ENCODE data around the gene TBC1D26. TPM values are rescaled to one million over a fixed set of nuclear protein-coding genes. Genes with fewer than 3 reads are reported as not detected.
"Not testable (repeated sequence)": the region's sequence is repeated elsewhere in the genome, so short reads cannot be mapped to it uniquely, and the experiment has no call there.

TBC1D26 gene
- total RNA-seq = not detected in 2 replicates

GRCh38 chr17:15731900-15732299 lies at the start of gene TBC1D26:
TSS of gene TBC1D26 (plus strand) at chr17:15732283. CDS start at chr17:15735349, 3,066 bp downstream.
- DNase-seq (ENCODE audit: low read depth in 2 of 2) = not testable (repeated sequence)

- DNase-seq (ENCODE audit: low read depth in 2 of 2) = not testable (repeated sequence)
Measured at GRCh38 chr17:15683135-15683534, 48.9 kb upstream of the TBC1D26 start.

GRCh38 chr17:15683824-15684478 lies 48.1 kb upstream of the TBC1D26 start, which contains the start of gene TRIM16:
TSS of gene TRIM16 (minus strand) at chr17:15684311. CDS start at chr17:15651609, 32,702 bp downstream.
- DNase-seq (ENCODE audit: low read depth in 2 of 2) = peak in 1 of 2 donors; percentile 55

- not testable (repeated sequence) for DNase-seq (ENCODE audit: low read depth in 2 of 2)
Measured at GRCh38 chr17:15687494-15687893, 44.6 kb upstream of the TBC1D26 start.

GRCh38 chr17:15698967-15699366 lies 33.1 kb upstream of the TBC1D26 start:
- DNase-seq (ENCODE audit: low read depth in 2 of 2) = not testable (repeated sequence)

GRCh38 chr17:15699413-15699924 lies 32.6 kb upstream of the TBC1D26 start, which contains the start of gene ZNF286A:
TSS of gene ZNF286A (plus strand) at chr17:15699752. CDS start at chr17:15700330, 578 bp downstream.
- DNase-seq (ENCODE audit: low read depth in 2 of 2) = peak; percentile 96 to 99

- not testable (repeated sequence) for DNase-seq (ENCODE audit: low read depth in 2 of 2)
Measured at GRCh38 chr17:15699937-15700336, 32.1 kb upstream of the TBC1D26 start.

GRCh38 chr17:15704239-15704638 lies 27.8 kb upstream of the TBC1D26 start:
- not testable (repeated sequence) for DNase-seq (ENCODE audit: low read depth in 2 of 2)

GRCh38 chr17:15704813-15705212 lies 27.3 kb upstream of the TBC1D26 start:
- DNase-seq (ENCODE audit: low read depth in 2 of 2) = not testable (repeated sequence)

GRCh38 chr17:15708879-15709278 lies 23.2 kb upstream of the TBC1D26 start:
- not testable (repeated sequence) for DNase-seq (ENCODE audit: low read depth in 2 of 2)

- not testable (repeated sequence) for DNase-seq (ENCODE audit: low read depth in 2 of 2)
Measured at GRCh38 chr17:15716601-15717563, 15.2 kb upstream of the TBC1D26 start.

- not testable (repeated sequence) for DNase-seq (ENCODE audit: low read depth in 2 of 2)
Measured at GRCh38 chr17:15730535-15730934, 1.5 kb upstream of the TBC1D26 start.

GRCh38 chr17:15733174-15733789 lies 1.2 kb downstream of the TBC1D26 start:
- DNase-seq (ENCODE audit: low read depth in 2 of 2) = not testable (repeated sequence)

GRCh38 chr17:15736578-15736977 lies 4.5 kb downstream of the TBC1D26 start:
- DNase-seq (ENCODE audit: low read depth in 2 of 2) = not testable (repeated sequence)

- DNase-seq (ENCODE audit: low read depth in 2 of 2) = no peak
Measured at GRCh38 chr17:15738066-15738465, 6.0 kb downstream of the TBC1D26 start.

- not testable (repeated sequence) for DNase-seq (ENCODE audit: low read depth in 2 of 2)
Measured at GRCh38 chr17:15739259-15739658, 7.2 kb downstream of the TBC1D26 start.

GRCh38 chr17:15740041-15740440 lies 8.0 kb downstream of the TBC1D26 start:
- DNase-seq (ENCODE audit: low read depth in 2 of 2) = not testable (repeated sequence)

GRCh38 chr17:15740570-15741120 lies 8.6 kb downstream of the TBC1D26 start:
- DNase-seq (ENCODE audit: low read depth in 2 of 2) = no peak

GRCh38 chr17:15741624-15742023 lies 9.5 kb downstream of the TBC1D26 start:
- DNase-seq (ENCODE audit: low read depth in 2 of 2) = no peak

- DNase-seq (ENCODE audit: low read depth in 2 of 2) = peak; percentile 25 to 29
Measured at GRCh38 chr17:15742051-15742795, 10.1 kb downstream of the TBC1D26 start.
